Measurements from ENCODE around the gene F7.

F7 gene

DNA sequence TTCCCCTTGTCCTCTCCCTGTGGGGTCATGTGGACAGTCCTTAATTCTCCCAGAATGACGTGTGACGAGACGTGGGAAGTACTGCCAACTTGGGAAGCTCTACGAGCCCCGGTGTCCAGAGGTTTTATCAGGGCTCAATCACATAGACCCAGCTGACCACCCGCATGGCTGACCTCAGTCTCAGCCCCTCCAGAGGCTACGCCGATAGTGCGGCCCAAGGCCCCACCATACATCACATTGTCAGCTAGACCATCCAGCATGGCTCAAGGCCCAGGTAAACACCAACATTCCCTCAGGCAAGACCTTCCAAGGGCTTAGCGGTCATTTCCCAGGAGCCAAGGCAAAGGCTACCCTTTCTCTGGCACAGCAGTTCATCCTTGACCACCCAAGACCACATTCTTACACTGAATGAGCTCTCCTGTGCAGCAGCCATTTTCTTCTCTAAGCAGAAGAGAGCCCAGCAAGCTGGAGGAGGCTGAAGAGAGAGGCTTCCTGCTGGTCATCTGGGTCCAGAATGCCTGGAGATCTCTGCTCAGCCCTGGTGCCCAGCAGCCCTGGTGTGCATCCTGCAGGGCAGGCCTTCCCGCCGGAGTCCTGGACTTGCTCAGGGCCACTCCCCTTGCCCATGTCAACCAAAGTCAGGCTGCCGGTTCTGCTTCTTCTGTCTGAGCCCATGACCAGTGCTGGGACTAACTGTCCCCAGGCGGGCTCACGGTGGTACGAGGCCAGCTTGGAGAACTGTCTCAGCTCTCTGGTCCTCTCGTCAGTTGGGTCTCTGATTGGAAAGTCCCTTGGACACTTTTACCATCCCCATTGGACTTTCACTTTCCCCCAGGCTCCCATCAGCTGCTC is 9.1 kb downstream of the F7 start:
- H3K79me2 ChIP-seq (ENCODE audit: insufficient read depth, low read depth) = no peaks in the 10 kb centered on the region
- no peak overlapping the region for H3K27ac ChIP-seq
- no peak overlapping the region for H2AFZ ChIP-seq (ENCODE audit: low read depth)
- no peak overlapping the region for H3K4me2 ChIP-seq
- no peaks in the 10 kb centered on the region for H3K36me3 ChIP-seq (ENCODE audit: insufficient read depth)
- no peaks in the 10 kb centered on the region for H3K4me1 ChIP-seq (ENCODE audit: low read depth, poor library complexity, severe bottlenecking)
- no peaks in the 10 kb centered on the region; the same call in 1 of the 2 replicates for H3K27me3 ChIP-seq (ENCODE audit: insufficient read depth, low read depth)
- TF ChIP-seq, protein P1, sequence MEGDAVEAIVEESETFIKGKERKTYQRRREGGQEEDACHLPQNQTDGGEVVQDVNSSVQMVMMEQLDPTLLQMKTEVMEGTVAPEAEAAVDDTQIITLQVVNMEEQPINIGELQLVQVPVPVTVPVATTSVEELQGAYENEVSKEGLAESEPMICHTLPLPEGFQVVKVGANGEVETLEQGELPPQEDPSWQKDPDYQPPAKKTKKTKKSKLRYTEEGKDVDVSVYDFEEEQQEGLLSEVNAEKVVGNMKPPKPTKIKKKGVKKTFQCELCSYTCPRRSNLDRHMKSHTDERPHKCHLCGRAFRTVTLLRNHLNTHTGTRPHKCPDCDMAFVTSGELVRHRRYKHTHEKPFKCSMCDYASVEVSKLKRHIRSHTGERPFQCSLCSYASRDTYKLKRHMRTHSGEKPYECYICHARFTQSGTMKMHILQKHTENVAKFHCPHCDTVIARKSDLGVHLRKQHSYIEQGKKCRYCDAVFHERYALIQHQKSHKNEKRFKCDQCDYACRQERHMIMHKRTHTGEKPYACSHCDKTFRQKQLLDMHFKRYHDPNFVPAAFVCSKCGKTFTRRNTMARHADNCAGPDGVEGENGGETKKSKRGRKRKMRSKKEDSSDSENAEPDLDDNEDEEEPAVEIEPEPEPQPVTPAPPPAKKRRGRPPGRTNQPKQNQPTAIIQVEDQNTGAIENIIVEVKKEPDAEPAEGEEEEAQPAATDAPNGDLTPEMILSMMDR (conservative IDR thresholded peaks at IDR 0.05; ENCODE audit: low read depth, low read length) = no peak
- no peak overlapping the region for H3K4me3 ChIP-seq (IDR thresholded peaks at IDR 0.05; ENCODE audit: insufficient read depth, low read depth, low read length)
- H4K20me1 ChIP-seq (ENCODE audit: insufficient read depth) = no peaks in the 10 kb centered on the region
- H3K9ac ChIP-seq = no peak overlapping the region

DNA sequence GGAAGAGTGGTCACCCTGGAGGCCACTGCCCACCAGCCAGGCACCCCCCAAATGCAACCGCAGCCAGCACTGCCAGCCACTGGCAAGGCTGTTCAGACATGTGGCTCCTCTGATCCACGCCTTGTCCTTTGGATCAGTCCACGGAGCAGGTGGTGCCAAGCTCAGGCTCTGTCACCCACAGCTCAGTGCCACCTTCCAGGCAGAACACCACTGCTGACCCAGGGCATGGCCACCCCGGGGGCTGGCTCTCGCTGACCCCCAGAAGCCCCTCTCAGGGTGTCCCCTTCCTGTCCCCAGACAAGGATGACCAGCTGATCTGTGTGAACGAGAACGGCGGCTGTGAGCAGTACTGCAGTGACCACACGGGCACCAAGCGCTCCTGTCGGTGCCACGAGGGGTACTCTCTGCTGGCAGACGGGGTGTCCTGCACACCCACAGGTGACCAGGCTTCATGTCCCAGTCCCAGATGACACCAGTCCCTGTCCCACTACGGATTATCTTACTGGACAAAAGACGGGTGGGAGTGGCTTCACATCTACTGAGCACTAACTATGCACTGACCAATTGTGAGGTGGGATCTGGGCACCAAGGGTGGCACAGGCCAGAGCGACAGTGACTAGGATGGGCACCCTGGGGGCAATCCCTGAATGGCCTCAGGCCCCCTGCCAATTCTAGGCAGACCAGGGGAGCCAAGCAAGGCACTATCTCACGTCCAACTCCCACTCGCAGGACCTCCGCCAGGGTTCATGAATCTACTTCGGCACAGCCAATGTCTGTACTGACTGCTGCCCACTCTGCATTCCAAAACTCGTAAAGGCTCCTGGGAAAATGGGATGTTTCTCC is 10.0 kb downstream of the F7 start:
- H3K4me1 ChIP-seq (ENCODE audit: low read depth, poor library complexity, severe bottlenecking) = no peaks in the 10 kb centered on the region
- no peaks in the 10 kb centered on the region for H3K36me3 ChIP-seq (ENCODE audit: insufficient read depth)
- TF ChIP-seq, protein P1 (conservative IDR thresholded peaks at IDR 0.05; ENCODE audit: low read depth, low read length) = no peak
- H3K4me3 ChIP-seq (IDR thresholded peaks at IDR 0.05; ENCODE audit: insufficient read depth, low read depth, low read length) = no peak overlapping the region
- H4K20me1 ChIP-seq (ENCODE audit: insufficient read depth) = no peaks in the 10 kb centered on the region
- no peaks in the 10 kb centered on the region for H3K79me2 ChIP-seq (ENCODE audit: insufficient read depth, low read depth)
- H3K27me3 ChIP-seq (ENCODE audit: insufficient read depth, low read depth) = peaks cover 2% of the 10 kb centered on the region; the same call in 1 of the 2 replicates
- H3K4me2 ChIP-seq = no peak overlapping the region
- no peak overlapping the region for H3K27ac ChIP-seq
- H3K9ac ChIP-seq = no peak overlapping the region
- H2AFZ ChIP-seq (ENCODE audit: low read depth) = no peak overlapping the region

DNA sequence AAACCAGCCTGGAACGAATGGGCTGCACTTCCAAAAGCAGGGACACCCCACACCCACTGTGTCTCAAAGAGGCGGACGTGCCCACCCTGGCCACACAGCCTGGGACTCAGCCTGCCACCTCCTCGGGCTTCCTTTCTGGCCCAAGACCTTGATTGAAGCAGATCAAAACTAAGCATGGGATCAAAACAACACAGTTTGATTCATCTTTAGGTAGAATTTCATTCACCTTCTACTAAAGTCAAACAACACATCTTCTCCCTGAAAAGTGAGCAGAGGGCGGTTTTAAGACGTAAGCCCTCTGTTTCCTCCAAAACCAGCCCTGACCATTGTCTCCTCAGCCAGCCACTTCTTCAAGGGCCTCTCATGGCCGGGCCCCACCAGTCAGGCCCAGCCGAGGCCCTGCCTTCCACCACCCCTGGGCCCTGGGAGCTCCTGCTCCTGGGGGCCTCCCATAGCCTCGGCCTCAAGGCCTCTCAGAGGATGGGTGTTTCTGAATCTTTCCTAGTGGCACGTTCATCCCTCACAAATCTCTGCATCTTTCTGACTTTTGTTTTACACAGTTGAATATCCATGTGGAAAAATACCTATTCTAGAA is 10.7 kb downstream of the F7 start:
- Histone ChIP-seq H3K4me3 (IDR thresholded peaks at IDR 0.05; ENCODE audit: insufficient read depth, low read depth, low read length) (no peak overlapping the region), H2AFZ (ENCODE audit: low read depth) (no peak overlapping the region), H3K27ac (no peak overlapping the region), H3K36me3 (ENCODE audit: insufficient read depth) (no peaks in the 10 kb centered on the region), H4K20me1 (ENCODE audit: insufficient read depth) (no peaks in the 10 kb centered on the region), H3K4me1 (ENCODE audit: low read depth, poor library complexity, severe bottlenecking) (no peaks in the 10 kb centered on the region), H3K79me2 (ENCODE audit: insufficient read depth, low read depth) (no peaks in the 10 kb centered on the region), H3K27me3 (ENCODE audit: insufficient read depth, low read depth) (peaks cover 2% of the 10 kb centered on the region; the same call in 1 of the 2 replicates), H3K9ac (no peak overlapping the region), H3K4me2 (no peak overlapping the region)
- TF ChIP-seq, protein P1 (conservative IDR thresholded peaks at IDR 0.05; ENCODE audit: low read depth, low read length) = no peak

DNA sequence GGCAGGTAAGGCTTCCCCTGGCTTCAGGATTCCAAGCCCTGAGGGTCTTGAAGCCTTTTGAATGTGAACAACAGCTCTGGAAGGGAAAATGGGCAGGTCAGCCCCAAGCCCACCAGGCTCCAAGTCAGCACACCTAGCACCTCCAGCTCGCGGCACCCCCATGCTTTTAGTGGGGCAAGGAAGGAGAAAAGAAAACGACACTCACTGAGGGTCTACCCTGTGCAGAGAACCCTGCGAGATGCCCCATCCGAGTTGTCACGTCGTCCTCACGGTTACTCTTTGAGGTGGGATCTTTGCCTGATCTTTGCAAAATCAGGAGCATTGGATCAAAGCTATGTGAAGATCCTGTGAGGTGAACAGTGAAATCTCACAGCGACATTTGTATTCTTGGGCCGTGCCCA is 11.3 kb downstream of the F7 start:
- Histone ChIP-seq H4K20me1 (ENCODE audit: insufficient read depth) (no peaks in the 10 kb centered on the region), H3K4me3 (IDR thresholded peaks at IDR 0.05; ENCODE audit: insufficient read depth, low read depth, low read length) (no peak overlapping the region), H3K36me3 (ENCODE audit: insufficient read depth) (no peaks in the 10 kb centered on the region), H3K79me2 (ENCODE audit: insufficient read depth, low read depth) (no peaks in the 10 kb centered on the region), H2AFZ (ENCODE audit: low read depth) (no peak overlapping the region), H3K27me3 (ENCODE audit: insufficient read depth, low read depth) (peaks cover 2% of the 10 kb centered on the region; the same call in 1 of the 2 replicates), H3K27ac (no peak overlapping the region), H3K9ac (no peak overlapping the region), H3K4me2 (no peak overlapping the region), H3K4me1 (ENCODE audit: low read depth, poor library complexity, severe bottlenecking) (no peaks in the 10 kb centered on the region)
- TF ChIP-seq, protein P1 (conservative IDR thresholded peaks at IDR 0.05; ENCODE audit: low read depth, low read length) = no peak

Data from KMS-11 (cell line).